Ishikawa (cell line): ENCODE measurements around the gene ATRNL1.

Experiments used
- EP300 ChIP-seq: IDR thresholded peaks from 2 replicates; pipeline ENCODE4 v1.6.1; 2012; ENCODE audit warnings: borderline replicate concordance
- MAX ChIP-seq: IDR thresholded peaks from 2 replicates; pipeline ENCODE4 v1.6.1; 2012
- REST ChIP-seq: IDR thresholded peaks from 2 replicates; pipeline ENCODE4 v1.6.1; 2012; ENCODE audit warnings: low read depth, mild to moderate bottlenecking
- TAF1 ChIP-seq: IDR thresholded peaks from 2 replicates; pipeline ENCODE4 v1.6.1; 2012; ENCODE audit warnings: low read depth, mild to moderate bottlenecking
- TEAD4 ChIP-seq: IDR thresholded peaks from 2 replicates; pipeline ENCODE4 v1.6.1; 2012

GRCh38 chr10:115861455-115861854, 768.3 kb downstream of the ATRNL1 start:
- TF ChIP-seq REST (no peak), EP300 (no peak), TAF1 (no peak), TEAD4 (no peak), MAX (no peak)
